HTR-8/SVneo (cell line): ENCODE measurements around the gene RAD21L1.
A peak's percentile ranks its signal among the peaks of the same experiment; 100 is the strongest.

Experiments used
- DNase-seq: peaks from one replicate; pipeline ENCODE4 v3.0.0; 2011; ENCODE audit warnings: low spot score, mixed read lengths; ENCODE audit not compliant: insufficient read length
- FAIRE-seq: peaks from 2 replicates; lab custom pipeline; 2011; peaks lifted over from hg19 to GRCh38; lab: Jason Lieb, UNC

Gene RAD21L1

DNA sequence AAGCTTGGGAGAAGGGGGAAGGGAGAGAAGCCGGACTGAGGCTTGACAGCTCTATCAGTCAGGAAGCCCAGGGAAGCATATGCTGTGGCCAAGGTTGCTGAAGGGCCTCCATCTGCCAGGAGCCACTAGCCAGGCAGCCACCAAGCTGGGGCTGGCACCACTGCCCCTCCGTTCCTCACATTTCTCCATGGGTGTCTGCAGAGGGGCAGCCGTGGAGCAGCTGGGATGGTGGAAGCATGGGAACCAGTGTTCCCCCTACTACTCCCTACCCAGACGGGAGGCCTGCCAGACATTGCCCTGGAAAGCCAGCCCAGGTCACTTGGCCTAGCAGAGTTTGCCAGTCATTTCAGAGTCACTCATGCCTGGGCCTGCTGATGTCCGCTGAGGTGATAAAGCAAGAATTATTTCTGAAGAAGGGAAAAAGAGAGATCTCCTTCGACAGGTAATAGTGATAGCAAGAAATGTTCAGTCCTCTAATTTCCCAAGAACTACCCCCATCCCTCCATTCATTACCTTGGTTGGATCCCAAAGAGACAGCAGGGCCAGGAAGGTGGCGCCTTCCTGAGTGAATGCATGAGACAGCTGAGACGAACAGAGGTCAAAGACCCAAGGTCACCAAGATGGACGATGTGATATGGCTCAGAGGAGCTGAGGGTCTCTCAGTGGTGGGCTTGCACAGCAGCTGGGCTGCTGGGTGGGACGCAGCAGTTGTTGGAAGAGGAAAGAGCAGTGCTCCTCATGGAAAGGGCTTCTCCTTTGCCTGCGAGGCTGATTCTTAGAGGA is 62.1 kb downstream of the RAD21L1 start:
- FAIRE-seq (no peak), DNase-seq (no peak)

- FAIRE-seq (no peak), DNase-seq (no peak)
Observed at GRCh38 chr20:1291191-1291741, 65.4 kb downstream of the RAD21L1 start.

GRCh38 chr20:1292620-1293019 is 66.8 kb downstream of the RAD21L1 start:
- DNase-seq = no peak
- FAIRE-seq = no peak

DNA sequence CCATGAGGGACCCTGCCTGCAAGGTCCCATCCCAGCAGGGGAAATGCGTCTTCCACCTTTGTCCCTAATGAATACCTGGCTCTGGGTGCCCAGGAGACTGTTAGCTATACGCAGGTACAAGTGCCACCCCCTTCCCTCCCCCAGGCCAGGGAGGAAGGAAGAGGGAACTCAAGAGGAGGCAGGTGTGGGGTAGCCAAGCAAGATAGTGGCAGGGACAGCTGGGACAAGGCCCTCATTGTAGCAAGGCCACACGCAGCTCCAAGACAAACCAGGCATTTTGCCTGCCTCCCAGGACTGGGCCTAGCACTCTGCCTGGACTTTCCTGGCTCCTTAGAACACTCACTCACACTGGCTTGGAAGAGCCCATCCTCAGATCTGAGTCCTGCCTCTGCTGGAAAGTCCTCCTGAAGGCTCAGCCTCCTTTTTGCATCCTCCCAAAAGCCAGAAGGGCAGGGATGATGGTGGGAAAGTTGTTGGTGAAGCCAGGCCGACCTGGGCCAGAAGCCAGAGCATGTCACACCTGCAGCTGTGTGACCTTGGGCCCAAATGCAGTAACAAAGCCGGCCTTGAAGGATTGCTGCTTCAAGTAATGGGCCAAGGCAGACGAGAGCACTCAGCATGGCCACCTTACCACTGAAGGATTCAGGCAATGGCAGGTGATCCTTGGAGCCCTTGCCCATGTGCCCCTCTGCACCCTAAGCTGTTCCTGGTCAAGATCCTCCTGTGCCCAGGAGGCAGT is 68.0 kb downstream of the RAD21L1 start:
- FAIRE-seq = no peak
- DNase-seq = no peak

DNA sequence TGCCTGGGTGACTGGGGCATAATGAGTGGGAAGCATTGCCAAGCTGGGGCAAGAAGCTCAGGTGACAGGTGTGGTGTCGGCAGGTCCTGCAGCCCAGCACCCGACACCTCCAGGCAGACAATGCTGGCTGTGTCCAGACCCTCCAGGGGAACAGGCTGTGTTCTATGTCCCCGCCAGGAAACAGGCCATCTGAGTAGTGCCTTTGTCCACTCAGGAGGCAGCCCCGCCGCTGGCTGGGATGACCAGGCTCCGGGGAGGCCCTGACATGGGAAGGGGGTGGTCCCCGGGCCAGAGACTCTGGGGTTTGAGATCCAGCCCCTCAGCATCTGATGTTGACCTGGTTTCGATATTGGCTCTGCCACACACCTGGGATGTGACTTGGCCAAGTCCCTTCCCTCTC is 68.7 kb downstream of the RAD21L1 start:
- no peak for FAIRE-seq
- no peak for DNase-seq

GRCh38 chr20:1295276-1295930 is 69.6 kb downstream of the RAD21L1 start:
- no peak for FAIRE-seq

DNA sequence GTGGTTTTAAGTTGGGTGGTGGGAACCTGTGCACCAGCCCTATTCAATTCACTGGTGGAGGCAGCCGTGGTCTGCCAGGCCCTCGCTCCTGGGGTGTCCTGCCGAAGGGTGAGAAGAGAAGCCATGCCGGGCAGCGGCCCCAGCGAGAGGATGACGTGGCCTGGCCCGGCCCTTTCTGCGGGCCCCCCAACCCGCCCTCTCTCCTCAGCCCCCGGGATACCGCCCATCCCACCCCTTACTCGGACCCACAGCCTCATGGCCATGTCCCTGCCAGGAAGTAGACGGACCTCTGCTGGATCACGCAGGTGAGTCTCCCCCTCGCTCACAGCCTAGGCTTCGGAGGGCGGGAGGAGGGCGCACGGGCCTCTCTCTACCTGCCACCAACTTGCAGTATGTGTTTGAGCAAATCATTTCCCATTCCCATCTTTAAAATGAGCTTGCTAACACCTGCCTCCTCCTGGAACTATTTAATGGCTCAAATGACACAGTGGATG is 70.3 kb downstream of the RAD21L1 start:
- no peak for DNase-seq
- FAIRE-seq = no peak

More at GRCh38 chr20:1295276-1295930, 69.6 kb downstream of the RAD21L1 start:
- no peak for DNase-seq

- no peak for DNase-seq
- no peak for FAIRE-seq
Observed at GRCh38 chr20:1296922-1297321, 71.1 kb downstream of the RAD21L1 start.

DNA sequence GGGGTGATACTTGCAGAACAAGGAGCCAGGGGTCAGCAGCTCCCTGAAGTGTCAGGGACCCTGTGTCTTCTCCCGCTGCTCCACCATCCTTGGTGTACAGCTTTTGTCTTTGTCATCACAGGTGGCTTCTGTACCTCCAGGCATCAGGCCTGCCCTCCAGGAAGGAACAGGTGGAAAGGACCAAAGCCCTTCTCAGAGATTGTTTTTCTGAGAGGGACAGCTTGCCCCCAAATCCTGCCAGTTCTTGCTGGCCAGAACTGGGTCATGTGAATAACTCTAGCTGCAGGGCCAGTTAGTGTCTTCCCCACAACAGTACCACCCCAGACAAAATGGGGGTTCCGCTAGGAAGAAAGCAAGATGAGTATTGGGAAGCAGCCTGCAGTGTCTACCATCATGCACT is 71.6 kb downstream of the RAD21L1 start:
- no peak for FAIRE-seq
- DNase-seq = no peak

- DNase-seq = no peak
- FAIRE-seq = no peak
Observed at GRCh38 chr20:1298166-1298565, 72.3 kb downstream of the RAD21L1 start.

DNA sequence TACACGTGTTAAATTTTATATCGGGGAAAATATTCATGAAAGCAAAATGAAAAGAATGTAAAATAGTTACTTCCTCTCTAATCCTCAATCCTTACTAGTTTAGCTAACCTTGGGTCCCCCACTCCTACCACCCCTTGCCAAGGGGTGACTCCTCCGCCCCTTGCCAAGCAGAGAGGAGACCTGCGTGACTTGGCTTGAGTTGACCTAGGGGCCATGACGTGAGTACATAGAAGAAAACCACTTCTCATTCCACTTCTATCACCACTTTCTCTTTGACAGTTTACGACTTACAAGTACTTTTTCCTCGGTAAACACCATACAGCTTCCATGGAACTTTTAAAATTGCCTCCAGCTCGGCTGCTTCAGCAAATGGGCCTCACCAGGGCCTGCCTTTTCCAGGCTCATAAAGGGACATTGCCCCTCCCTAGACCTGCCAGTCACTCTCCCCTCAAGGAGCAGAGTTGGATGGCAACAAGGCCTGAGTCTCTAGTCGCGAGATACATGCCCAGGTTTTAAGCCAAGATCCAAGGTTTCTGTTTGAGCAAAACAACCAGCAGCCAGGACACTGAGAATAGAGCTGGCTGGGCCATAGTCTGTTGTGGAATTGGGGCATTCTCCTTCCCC is 73.2 kb downstream of the RAD21L1 start:
- no peak for FAIRE-seq

GRCh38 chr20:1299522-1299921 is 73.7 kb downstream of the RAD21L1 start:
- FAIRE-seq (peak; percentile 63), DNase-seq (peak; percentile 41)

More for the DNA sequence above, 73.2 kb downstream of the RAD21L1 start:
- DNase-seq = no peak

- no peak for FAIRE-seq
Observed at GRCh38 chr20:1300083-1300840, 74.4 kb downstream of the RAD21L1 start.

DNA sequence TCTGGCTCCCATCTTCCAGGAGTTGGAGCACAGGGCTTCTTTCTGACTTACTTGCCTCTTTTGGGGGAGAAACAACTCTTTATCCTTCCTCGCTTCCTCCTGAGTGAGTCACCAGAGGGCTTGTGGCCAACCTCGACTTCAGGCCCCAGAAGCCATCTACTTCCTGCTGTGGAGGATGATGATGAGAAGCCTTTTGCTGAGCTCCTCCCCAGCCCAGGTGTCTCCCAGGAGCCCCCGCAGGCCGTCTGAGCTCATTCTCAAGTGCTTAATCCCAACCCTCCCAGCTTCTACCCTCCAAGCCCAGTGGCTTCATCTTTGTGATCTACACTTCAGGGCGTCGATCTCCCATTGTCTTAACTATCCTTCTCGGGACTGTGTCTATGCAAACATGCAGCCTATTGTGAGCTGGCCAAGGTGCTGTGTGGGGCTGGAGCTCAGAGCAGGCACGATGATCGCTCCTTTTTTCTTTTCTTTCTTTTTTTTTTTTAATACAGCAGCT is 75.2 kb downstream of the RAD21L1 start:
- FAIRE-seq (no peak), DNase-seq (peak; percentile 48)

More at GRCh38 chr20:1300083-1300840, 74.4 kb downstream of the RAD21L1 start:
- DNase-seq = no peak

DNA sequence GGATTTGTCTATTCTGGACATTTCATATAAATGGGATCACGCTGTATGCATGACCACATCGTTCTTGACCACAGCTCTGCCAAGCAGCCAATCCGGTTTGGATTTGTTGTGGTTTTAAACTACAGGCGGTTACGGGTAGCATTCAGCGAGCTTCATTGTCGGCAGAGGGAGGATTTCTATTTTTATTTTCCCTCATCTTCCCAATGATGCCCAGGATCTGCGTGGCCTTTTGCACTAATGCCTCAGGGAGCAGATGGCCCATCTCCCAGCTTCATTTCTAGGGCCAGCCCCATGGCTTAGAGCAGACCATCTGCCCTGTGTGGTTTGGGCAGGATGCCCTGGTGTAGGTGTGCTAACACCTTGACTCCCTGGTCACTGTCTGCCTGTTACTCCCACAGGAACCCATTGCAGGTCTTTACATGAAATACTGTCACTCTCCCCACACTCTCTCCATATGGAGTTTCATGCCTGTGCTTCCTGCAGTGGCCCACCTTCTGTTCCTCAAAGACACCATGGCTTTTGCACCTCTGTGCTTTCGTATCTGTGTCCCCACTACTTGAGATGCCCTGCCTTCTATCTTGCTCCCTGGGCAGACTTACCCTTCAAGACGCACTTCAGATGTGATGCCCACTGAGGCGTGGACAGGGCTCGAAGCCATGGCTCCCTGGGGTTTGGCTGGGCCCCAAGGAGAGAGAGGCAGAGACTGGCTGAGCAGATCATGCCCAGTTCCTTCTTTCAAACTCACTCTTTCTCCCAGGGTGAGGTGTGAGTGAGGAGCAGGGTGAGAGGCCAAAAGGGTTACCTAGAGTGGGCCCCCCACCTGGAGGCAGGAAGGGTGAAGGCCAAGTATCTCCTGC is 77.1 kb downstream of the RAD21L1 start:
- DNase-seq (no peak), FAIRE-seq (no peak)

DNA sequence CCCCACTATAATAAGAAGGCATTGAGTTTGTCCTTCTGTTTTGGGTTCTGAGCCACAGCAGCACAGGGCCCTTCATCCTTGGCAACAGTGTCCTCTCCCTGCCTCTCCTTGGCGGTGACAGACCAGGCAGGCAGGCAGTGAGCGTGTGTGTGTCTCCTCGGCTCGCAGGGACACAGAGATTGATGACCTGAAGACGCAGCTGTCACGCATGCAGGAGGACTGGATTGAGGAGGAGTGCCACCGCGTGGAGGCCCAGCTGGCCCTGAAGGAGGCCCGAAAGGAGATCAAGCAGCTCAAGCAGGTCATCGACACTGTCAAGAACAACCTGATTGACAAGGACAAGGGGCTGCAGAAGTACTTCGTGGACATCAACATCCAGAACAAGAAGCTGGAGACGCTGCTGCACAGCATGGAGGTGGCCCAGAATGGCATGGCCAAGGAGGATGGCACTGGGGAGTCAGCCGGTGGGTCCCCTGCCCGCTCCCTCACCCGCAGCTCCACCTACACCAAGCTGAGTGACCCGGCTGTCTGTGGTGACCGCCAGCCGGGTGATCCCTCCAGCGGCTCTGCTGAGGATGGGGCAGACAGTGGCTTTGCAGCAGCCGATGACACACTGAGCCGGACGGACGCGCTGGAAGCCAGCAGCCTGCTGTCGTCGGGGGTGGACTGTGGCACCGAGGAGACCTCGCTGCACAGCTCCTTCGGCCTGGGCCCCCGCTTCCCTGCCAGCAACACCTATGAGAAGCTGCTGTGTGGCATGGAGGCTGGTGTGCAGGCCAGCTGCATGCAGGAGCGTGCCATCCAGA is 79.1 kb downstream of the RAD21L1 start:
- FAIRE-seq (no peak), DNase-seq (no peak)
